ENCODE measurements around the gene GPI. TPM values are rescaled to one million over a fixed set of nuclear protein-coding genes. Genes with fewer than 3 reads are reported as not detected.

The GPI gene
- total RNA-seq, 2 donors from 2014 or later, result 181 to 183 TPM

DNA sequence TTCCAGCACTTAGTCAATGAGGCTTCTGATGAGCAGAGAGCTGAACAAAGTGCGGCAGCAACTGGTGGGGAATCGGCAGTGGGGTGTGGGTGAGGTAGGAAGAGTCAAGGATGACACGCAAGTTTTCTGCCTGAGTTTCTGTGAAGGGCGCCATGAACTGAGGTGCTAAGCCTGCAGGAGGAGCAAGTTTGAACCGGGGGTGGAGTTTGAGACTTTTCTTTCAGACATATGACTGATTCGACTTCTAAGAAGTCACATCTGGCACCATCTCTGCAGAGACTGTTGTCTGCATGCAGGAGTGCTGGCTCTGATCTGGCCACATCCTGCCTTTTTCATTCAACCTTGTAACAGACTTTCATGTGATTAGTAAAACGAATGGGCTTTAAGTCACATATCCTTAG, 14.8 kb upstream of the GPI start:
- Histone ChIP-seq H3K36me3 (ENCODE audit: control insufficient read depth, insufficient read depth, low read length) (peaks cover 62% of the 10 kb centered on the region), H3K4me3 (ENCODE audit: low read length) (no peak overlapping the region), H3K27ac (ENCODE audit: low read depth, low read length) (no peak overlapping the region), H3K9ac (ENCODE audit: extremely low read depth, low read length, poor library complexity, severe bottlenecking) (no peak overlapping the region), H3K4me1 (ENCODE audit: control insufficient read depth, insufficient read depth, low read length) (no peaks in the 10 kb centered on the region), H3K9me3 (ENCODE audit: control insufficient read depth, low read length) (peaks cover 5% of the 10 kb centered on the region), H3K27me3 (ENCODE audit: control insufficient read depth, insufficient read depth, low read length, poor library complexity, severe bottlenecking) (no peaks in the 10 kb centered on the region)
- Mint-ChIP-seq H3K36me3 (ENCODE audit: low read depth) (peaks cover 54% of the 10 kb centered on the region), H3K4me1 (no peaks in the 10 kb centered on the region), H3K27me3 (ENCODE audit: insufficient read depth) (no peaks in the 10 kb centered on the region), H3K27ac (no peak overlapping the region), H3K9me3 (peaks cover 2% of the 10 kb centered on the region), H3K4me3 (no peak overlapping the region)
- DNase-seq, result no peak
- WGBS, 2 experiments (ENCODE audit: insufficient coverage in 1 of 2, insufficient read length in 1 of 2), result 97% methylated on average over 7 of the region's 7 CpGs
- TF ChIP-seq, protein P1, sequence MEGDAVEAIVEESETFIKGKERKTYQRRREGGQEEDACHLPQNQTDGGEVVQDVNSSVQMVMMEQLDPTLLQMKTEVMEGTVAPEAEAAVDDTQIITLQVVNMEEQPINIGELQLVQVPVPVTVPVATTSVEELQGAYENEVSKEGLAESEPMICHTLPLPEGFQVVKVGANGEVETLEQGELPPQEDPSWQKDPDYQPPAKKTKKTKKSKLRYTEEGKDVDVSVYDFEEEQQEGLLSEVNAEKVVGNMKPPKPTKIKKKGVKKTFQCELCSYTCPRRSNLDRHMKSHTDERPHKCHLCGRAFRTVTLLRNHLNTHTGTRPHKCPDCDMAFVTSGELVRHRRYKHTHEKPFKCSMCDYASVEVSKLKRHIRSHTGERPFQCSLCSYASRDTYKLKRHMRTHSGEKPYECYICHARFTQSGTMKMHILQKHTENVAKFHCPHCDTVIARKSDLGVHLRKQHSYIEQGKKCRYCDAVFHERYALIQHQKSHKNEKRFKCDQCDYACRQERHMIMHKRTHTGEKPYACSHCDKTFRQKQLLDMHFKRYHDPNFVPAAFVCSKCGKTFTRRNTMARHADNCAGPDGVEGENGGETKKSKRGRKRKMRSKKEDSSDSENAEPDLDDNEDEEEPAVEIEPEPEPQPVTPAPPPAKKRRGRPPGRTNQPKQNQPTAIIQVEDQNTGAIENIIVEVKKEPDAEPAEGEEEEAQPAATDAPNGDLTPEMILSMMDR (conservative IDR thresholded peaks at IDR 0.05), result no peak

DNA sequence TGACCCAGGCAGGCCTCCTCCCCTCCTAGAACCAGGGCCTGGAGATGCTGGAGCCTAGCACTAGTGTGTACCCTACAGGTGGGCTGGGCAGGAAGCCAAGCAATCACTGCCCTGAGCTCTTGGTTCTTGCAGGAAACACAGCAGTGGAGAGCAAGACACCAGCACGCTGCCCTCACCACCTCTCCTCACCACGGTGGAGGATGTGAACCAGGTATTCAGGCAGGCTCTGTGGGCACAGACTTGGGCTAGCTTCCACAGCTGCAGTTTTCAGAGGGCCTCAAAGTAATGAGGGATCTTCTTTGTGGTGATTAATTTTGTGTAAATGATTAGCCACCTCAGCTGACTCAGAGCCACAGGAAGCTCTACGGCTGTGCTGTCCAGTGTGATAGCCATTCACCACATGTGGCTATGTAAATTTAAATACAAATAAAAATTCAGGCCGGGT, 13.6 kb upstream of the GPI start:
- Histone ChIP-seq H3K27ac (ENCODE audit: low read depth, low read length) (no peak overlapping the region), H3K4me3 (ENCODE audit: low read length) (no peak overlapping the region)

DNA sequence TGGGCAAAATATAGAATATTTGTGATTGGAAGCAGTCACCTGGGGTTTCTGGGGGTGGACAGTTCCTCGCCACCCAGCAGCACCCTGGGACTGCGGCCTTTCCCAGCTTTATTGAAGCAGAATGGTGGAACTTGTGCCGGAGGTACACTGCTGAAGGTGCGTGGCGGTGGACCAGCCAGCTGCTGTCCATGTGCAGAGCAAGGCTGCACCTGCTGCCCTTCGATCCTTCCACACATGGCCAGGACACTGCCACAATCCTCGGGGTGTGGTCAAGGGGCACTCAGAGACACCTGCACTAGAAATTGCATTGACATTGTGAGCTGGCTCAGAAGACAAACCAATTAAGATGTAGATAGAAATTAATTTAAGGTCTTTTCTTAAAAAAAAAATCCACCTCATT, 11.4 kb upstream of the GPI start:
- Mint-ChIP-seq H3K4me1 (peaks cover 2% of the 10 kb centered on the region), H3K4me3 (no peak overlapping the region), H3K9me3 (no peaks in the 10 kb centered on the region), H3K27me3 (ENCODE audit: insufficient read depth) (no peaks in the 10 kb centered on the region), H3K36me3 (ENCODE audit: low read depth) (peaks cover 37% of the 10 kb centered on the region), H3K27ac (no peak overlapping the region)
- Histone ChIP-seq H3K4me1 (ENCODE audit: control insufficient read depth, insufficient read depth, low read length) (no peaks in the 10 kb centered on the region), H3K27ac (ENCODE audit: low read depth, low read length) (no peak overlapping the region), H3K9me3 (ENCODE audit: control insufficient read depth, low read length) (peaks cover 5% of the 10 kb centered on the region), H3K27me3 (ENCODE audit: control insufficient read depth, insufficient read depth, low read length, poor library complexity, severe bottlenecking) (no peaks in the 10 kb centered on the region), H3K36me3 (ENCODE audit: control insufficient read depth, insufficient read depth, low read length) (peaks cover 39% of the 10 kb centered on the region), H3K4me3 (ENCODE audit: low read length) (no peak overlapping the region), H3K9ac (ENCODE audit: extremely low read depth, low read length, poor library complexity, severe bottlenecking) (no peak overlapping the region)
- WGBS, 2 experiments (ENCODE audit: insufficient coverage in 1 of 2, insufficient read length in 1 of 2), result 97 to 98% methylated on average over 6 to 7 of the region's 7 CpGs
- TF ChIP-seq, protein P1 (conservative IDR thresholded peaks at IDR 0.05), result no peak
- no peak for DNase-seq

More for the DNA sequence above, 13.6 kb upstream of the GPI start:
- H3K27me3 Mint-ChIP-seq (ENCODE audit: insufficient read depth), result no peaks in the 10 kb centered on the region
- Histone ChIP-seq H3K36me3 (ENCODE audit: control insufficient read depth, insufficient read depth, low read length) (peaks cover 53% of the 10 kb centered on the region), H3K9me3 (ENCODE audit: control insufficient read depth, low read length) (peaks cover 5% of the 10 kb centered on the region), H3K4me1 (ENCODE audit: control insufficient read depth, insufficient read depth, low read length) (no peaks in the 10 kb centered on the region), H3K9ac (ENCODE audit: extremely low read depth, low read length, poor library complexity, severe bottlenecking) (no peak overlapping the region), H3K27me3 (ENCODE audit: control insufficient read depth, insufficient read depth, low read length, poor library complexity, severe bottlenecking) (no peaks in the 10 kb centered on the region)
- H3K36me3 Mint-ChIP-seq (ENCODE audit: low read depth), result peaks cover 43% of the 10 kb centered on the region
- no peaks in the 10 kb centered on the region for H3K4me1 Mint-ChIP-seq
- no peak overlapping the region for H3K4me3 Mint-ChIP-seq
- no peaks in the 10 kb centered on the region for H3K9me3 Mint-ChIP-seq
- no peak overlapping the region for H3K27ac Mint-ChIP-seq
- no peak for DNase-seq
- 97 to 100% methylated on average over 3 to 4 of the region's 4 CpGs for WGBS, 2 experiments (ENCODE audit: insufficient coverage in 1 of 2, insufficient read length in 1 of 2)
- TF ChIP-seq, protein P1 (conservative IDR thresholded peaks at IDR 0.05), result no peak

Data from endodermal cell (in vitro differentiated cells).